Smooth muscle cell (in vitro differentiated cells): ENCODE measurements around the gene DPP8. TPM values are rescaled to one million over a fixed set of nuclear protein-coding genes. Genes with fewer than 3 reads are reported as not detected.

Experiments used
- DNase-seq: peaks from one replicate; lab custom pipeline; 2025; ENCODE audit not compliant: unreplicated experiment; lab: John Stamatoyannopoulos, UW
- H2AFZ ChIP-seq: fragments of 200-600 bp; sonication (generic); 2 replicates; pipeline ENCODE4 v1.6.0; 2016; ENCODE audit warnings: antibody characterized with exemption, low read depth, mild to moderate bottlenecking
- H3F3A ChIP-seq: fragments of 200-600 bp; sonication (generic); 2 replicates; pipeline ENCODE4 v1.6.0; 2017; ENCODE audit warnings: antibody characterized with exemption, low read depth
- H3K27ac ChIP-seq: fragments of 200-600 bp; sonication (generic); 2 replicates; pipeline ENCODE4 v1.5.1; 2016; ENCODE audit warnings: low read depth, mild to moderate bottlenecking
- H3K27me3 ChIP-seq: fragments of 200-600 bp; sonication (generic); 2 replicates; pipeline ENCODE4 v1.6.1; 2016; ENCODE audit warnings: low read depth, mild to moderate bottlenecking
- H3K36me3 ChIP-seq: fragments of 200-600 bp; sonication (generic); 2 replicates; pipeline ENCODE4 v1.5.1; 2016; ENCODE audit warnings: low read depth
- H3K4me1 ChIP-seq: fragments of 200-600 bp; sonication (generic); 2 replicates; pipeline ENCODE4 v1.5.1; 2016; ENCODE audit warnings: low read depth
- H3K4me2 ChIP-seq: fragments of 200-600 bp; sonication (generic); 2 replicates; pipeline ENCODE4 v1.6.0; 2016; ENCODE audit warnings: mild to moderate bottlenecking
- H3K4me3 ChIP-seq: fragments of 200-600 bp; sonication (generic); 2 replicates; pipeline ENCODE4 v1.5.1; 2016; ENCODE audit warnings: mild to moderate bottlenecking
- H3K79me2 ChIP-seq: fragments of 200-600 bp; sonication (generic); 2 replicates; pipeline ENCODE4 v1.6.0; 2016; ENCODE audit warnings: low read depth, mild to moderate bottlenecking
- H3K9ac ChIP-seq: fragments of 200-600 bp; sonication (generic); 2 replicates; pipeline ENCODE4 v1.6.0; 2016; ENCODE audit warnings: low read depth
- H3K9me3 ChIP-seq: fragments of 200-600 bp; sonication (generic); replicated peaks from 2 replicates; pipeline ENCODE4 v1.5.1; 2016; ENCODE audit warnings: low read depth
- H4K20me1 ChIP-seq: fragments of 200-600 bp; sonication (generic); 2 replicates; pipeline ENCODE4 v1.6.0; 2016; ENCODE audit warnings: low read depth
- CTCF ChIP-seq: fragments of 200-600 bp; sonication (generic); IDR thresholded peaks from 2 replicates; pipeline ENCODE4 v1.5.1; 2017; ENCODE audit warnings: borderline replicate concordance, mild to moderate bottlenecking, antibody characterized with exemption; ENCODE audit not compliant: insufficient read depth, poor library complexity, severe bottlenecking
- WGBS: methylation state at CpG from one replicate; pipeline ENCODE4 v1.1.7; 2016; ENCODE audit warnings: low lambda C conversion rate; 5-methylcytosine and 5-hydroxymethylcytosine counted together
- polyA plus RNA-seq: library from polyadenylated mRNA; unstranded; fragments of >200 nt; fragmentation: Nextera tagmentation; extraction: Ambion mirVana; gene quantifications from 2 replicates; pipeline ENCODE4 v1.2.1, GENCODE V29; 2016
- total RNA-seq: library from RNA; depleted of rRNA; stranded (reverse); fragments of >200 nt; gene quantifications from 2 replicates; pipeline ENCODE4 v1.2.3, GENCODE V29; 2014

The DPP8 gene
- total and polyA plus RNA-seq, 2 experiments from 2014 or later: 30.2 to 30.8 TPM

DNA sequence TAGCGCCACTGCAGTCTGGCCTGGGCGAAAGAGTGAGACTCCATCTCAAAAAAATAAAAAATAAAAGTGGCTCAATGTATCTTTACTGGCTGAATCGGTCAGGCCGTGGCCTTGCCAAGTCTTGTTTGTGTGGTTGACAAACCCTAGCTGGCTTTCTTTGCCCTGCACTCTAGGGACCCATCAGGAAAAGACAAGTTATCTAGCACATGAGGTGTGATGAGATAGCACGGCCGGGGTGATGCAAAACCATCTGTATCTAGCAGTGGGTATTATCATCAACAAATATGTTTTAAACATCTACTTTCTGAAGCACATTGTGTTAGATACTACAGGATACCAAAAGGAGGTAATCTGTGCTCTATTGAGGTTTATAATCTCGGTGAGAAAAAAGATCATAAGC, 3.9 kb upstream of the DPP8 start:
- Histone ChIP-seq H3K36me3 (no peaks in the 10 kb centered on the region), H3F3A (peaks cover 6% of the 10 kb centered on the region), H3K79me2 (peaks cover 6% of the 10 kb centered on the region), H4K20me1 (peaks cover 3% of the 10 kb centered on the region), H3K4me1 (peaks cover 4% of the 10 kb centered on the region), H2AFZ (no peak overlapping the region), H3K9me3 (no peaks in the 10 kb centered on the region), H3K4me3 (no peak overlapping the region), H3K27me3 (no peaks in the 10 kb centered on the region), H3K4me2 (no peak overlapping the region), H3K27ac (no peak overlapping the region), H3K9ac (no peak overlapping the region)
- no peak for TF ChIP-seq CTCF
- WGBS: 89% methylated on average over 7 of the region's 7 CpGs
- no peak for DNase-seq

- DNase-seq: no peak
- 89% methylated on average over 4 of the region's 4 CpGs for WGBS
- peaks cover 25% of the 10 kb centered on the region for H3K79me2 ChIP-seq
- H3K36me3 ChIP-seq: no peaks in the 10 kb centered on the region
- H3K9ac ChIP-seq: no peak overlapping the region
- H4K20me1 ChIP-seq: peaks cover 20% of the 10 kb centered on the region
- H3K9me3 ChIP-seq: no peaks in the 10 kb centered on the region
- no peak overlapping the region for H2AFZ ChIP-seq
- H3K4me3 ChIP-seq: no peak overlapping the region
- H3F3A ChIP-seq: peaks cover 9% of the 10 kb centered on the region
- peaks cover 12% of the 10 kb centered on the region for H3K4me1 ChIP-seq
- H3K4me2 ChIP-seq: no peak overlapping the region
- H3K27ac ChIP-seq: no peak overlapping the region
- no peaks in the 10 kb centered on the region for H3K27me3 ChIP-seq
- TF ChIP-seq CTCF: no peak
Measured at GRCh38 chr15:65518633-65519285, 1.3 kb upstream of the DPP8 start.

GRCh38 chr15:65517866-65518207, 348 bp upstream of the DPP8 start:
- peaks cover 9% of the 10 kb centered on the region for H3F3A ChIP-seq
- peaks cover 12% of the 10 kb centered on the region for H3K4me1 ChIP-seq
- peaks cover 25% of the 10 kb centered on the region for H3K79me2 ChIP-seq
- H3K9me3 ChIP-seq: no peaks in the 10 kb centered on the region
- WGBS: 39% methylated on average over 8 of the region's 8 CpGs
- H3K27ac ChIP-seq: no peak overlapping the region
- TF ChIP-seq CTCF: no peak
- peak overlapping the region; percentile 98 for H3K4me2 ChIP-seq
- no peak for DNase-seq
- no peaks in the 10 kb centered on the region for H3K27me3 ChIP-seq
- no peaks in the 10 kb centered on the region for H3K36me3 ChIP-seq
- peak overlapping the region; percentile 86 for H3K4me3 ChIP-seq
- H2AFZ ChIP-seq: peak overlapping the region; percentile 75
- H4K20me1 ChIP-seq: peaks cover 20% of the 10 kb centered on the region
- no peak overlapping the region for H3K9ac ChIP-seq

GRCh38 chr15:65512807-65513416, 4.6 kb downstream of the DPP8 start:
- Histone ChIP-seq H3K9me3 (no peaks in the 10 kb centered on the region), H2AFZ (no peak overlapping the region), H3K27me3 (no peaks in the 10 kb centered on the region), H3K4me1 (peaks cover 12% of the 10 kb centered on the region), H3K9ac (no peak overlapping the region), H3K4me3 (no peak overlapping the region), H3K27ac (no peak overlapping the region), H3K4me2 (no peak overlapping the region), H3K79me2 (peaks cover 29% of the 10 kb centered on the region), H3K36me3 (no peaks in the 10 kb centered on the region), H4K20me1 (peaks cover 20% of the 10 kb centered on the region), H3F3A (peaks cover 9% of the 10 kb centered on the region)
- no peak for DNase-seq
- no peak for TF ChIP-seq CTCF
- WGBS: 86% methylated on average over 10 of the region's 10 CpGs
